Parathyroid adenoma (tissue), 2 donors: ENCODE data around the gene HUWE1.
"Not testable (repeated sequence)": the region's sequence is repeated elsewhere in the genome, so short reads cannot be mapped to it uniquely, and the experiment has no call there.

Source experiments
- H2AFZ ChIP-seq: fragments of 300-600 bp; sonication (generic); one replicate; pipeline ENCODE4 v1.7.0; 2017; ENCODE audit warnings: antibody characterized with exemption, mild to moderate bottlenecking
- H3K27ac ChIP-seq: fragments of 300-600 bp; sonication (generic); one replicate; pipeline ENCODE4 v1.7.0; 2017
- H3K27me3 ChIP-seq: fragments of 300-600 bp; sonication (generic); one replicate; pipeline ENCODE4 v1.7.0; 2017; ENCODE audit warnings: low read length; ENCODE audit not compliant: control insufficient read depth, insufficient read depth
- H3K36me3 ChIP-seq: fragments of 300-600 bp; sonication (generic); one replicate; pipeline ENCODE4 v1.7.0; 2017; ENCODE audit warnings: low read length; ENCODE audit not compliant: control insufficient read depth, insufficient read depth
- H3K4me1 ChIP-seq: fragments of 300-600 bp; sonication (generic); one replicate; pipeline ENCODE4 v1.7.0; 2017; ENCODE audit warnings: control low read depth
- H3K4me2 ChIP-seq: fragments of 300-600 bp; sonication (generic); one replicate; pipeline ENCODE4 v1.7.0; 2017; ENCODE audit warnings: low read length
- H3K4me3 ChIP-seq: fragments of 300-600 bp; sonication (generic); one replicate; pipeline ENCODE4 v1.7.0; 2017; ENCODE audit warnings: low read depth, low read length
- H3K79me2 ChIP-seq: fragments of 300-600 bp; sonication (generic); one replicate; pipeline ENCODE4 v1.7.0; 2017; ENCODE audit warnings: control low read depth
- H3K9ac ChIP-seq: fragments of 300-600 bp; sonication (generic); one replicate; pipeline ENCODE4 v1.7.0; 2017; ENCODE audit warnings: mild to moderate bottlenecking
- H3K9me3 ChIP-seq: fragments of 300-600 bp; sonication (generic); one replicate; pipeline ENCODE4 v1.7.0; 2017; ENCODE audit warnings: low read length; ENCODE audit not compliant: control insufficient read depth
- TF ChIP-seq, protein P1 (sequence below): fragments of 300-600 bp; sonication (generic); IDR thresholded peaks from one replicate; pipeline ENCODE4 v1.7.0; 2017; ENCODE audit warnings: antibody characterized with exemption, mild to moderate bottlenecking
- donor health status: primary hyperparathyroidism.

HUWE1 gene

DNA sequence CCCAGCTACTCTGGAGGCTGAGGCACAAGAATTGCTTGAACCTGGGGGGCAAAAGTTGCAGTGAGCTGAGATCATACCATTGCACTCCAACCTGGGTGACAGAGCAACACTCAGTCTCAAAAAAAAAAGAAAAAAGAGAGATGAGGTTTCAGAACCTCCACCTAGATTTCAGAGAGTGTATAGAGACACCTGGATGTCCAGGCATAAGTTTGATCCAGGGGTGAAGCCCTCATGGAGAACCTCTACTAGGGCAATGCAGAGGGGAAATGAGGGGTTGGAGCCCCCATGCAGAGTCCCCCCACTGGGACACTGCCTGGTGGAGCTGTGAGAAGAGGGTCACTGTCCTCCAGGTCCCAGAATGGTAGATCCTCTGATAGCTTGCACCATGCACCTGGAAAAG is 159.5 kb downstream of the HUWE1 start:
- no peaks in the 10 kb centered on the region for H3K79me2 ChIP-seq
- H3K9me3 ChIP-seq, result no peaks in the 10 kb centered on the region
- TF ChIP-seq, protein P1, sequence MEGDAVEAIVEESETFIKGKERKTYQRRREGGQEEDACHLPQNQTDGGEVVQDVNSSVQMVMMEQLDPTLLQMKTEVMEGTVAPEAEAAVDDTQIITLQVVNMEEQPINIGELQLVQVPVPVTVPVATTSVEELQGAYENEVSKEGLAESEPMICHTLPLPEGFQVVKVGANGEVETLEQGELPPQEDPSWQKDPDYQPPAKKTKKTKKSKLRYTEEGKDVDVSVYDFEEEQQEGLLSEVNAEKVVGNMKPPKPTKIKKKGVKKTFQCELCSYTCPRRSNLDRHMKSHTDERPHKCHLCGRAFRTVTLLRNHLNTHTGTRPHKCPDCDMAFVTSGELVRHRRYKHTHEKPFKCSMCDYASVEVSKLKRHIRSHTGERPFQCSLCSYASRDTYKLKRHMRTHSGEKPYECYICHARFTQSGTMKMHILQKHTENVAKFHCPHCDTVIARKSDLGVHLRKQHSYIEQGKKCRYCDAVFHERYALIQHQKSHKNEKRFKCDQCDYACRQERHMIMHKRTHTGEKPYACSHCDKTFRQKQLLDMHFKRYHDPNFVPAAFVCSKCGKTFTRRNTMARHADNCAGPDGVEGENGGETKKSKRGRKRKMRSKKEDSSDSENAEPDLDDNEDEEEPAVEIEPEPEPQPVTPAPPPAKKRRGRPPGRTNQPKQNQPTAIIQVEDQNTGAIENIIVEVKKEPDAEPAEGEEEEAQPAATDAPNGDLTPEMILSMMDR, result no peak
- no peak overlapping the region for H3K9ac ChIP-seq
- H3K27me3 ChIP-seq, result no peaks in the 10 kb centered on the region
- H3K4me3 ChIP-seq, result no peak overlapping the region
- H3K27ac ChIP-seq, result no peak overlapping the region
- H3K36me3 ChIP-seq, result no peaks in the 10 kb centered on the region
- H3K4me2 ChIP-seq, result no peak overlapping the region
- no peaks in the 10 kb centered on the region for H3K4me1 ChIP-seq
- no peak overlapping the region for H2AFZ ChIP-seq

DNA sequence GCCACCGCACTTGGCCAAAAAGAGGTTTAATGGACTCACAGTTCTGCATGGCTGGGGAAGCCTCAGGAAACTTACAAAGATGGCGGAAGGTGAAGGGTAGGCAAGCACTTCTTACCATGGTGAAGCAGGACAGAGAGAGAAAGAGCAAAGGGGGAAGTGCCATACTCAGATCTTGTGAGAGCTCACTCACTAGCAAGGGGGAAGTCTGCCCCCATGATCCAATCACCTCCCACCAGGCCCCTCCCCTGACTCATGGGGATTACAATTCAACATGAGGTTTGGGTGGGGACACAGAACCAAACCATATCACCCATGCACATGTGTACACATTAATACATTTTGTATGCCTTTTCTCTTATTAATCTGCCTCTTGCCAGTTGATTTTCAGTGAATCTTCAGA is 175.2 kb downstream of the HUWE1 start:
- H3K4me3 ChIP-seq, result no peak overlapping the region
- H2AFZ ChIP-seq, result no peak overlapping the region
- TF ChIP-seq, protein P1, result no peak
- no peaks in the 10 kb centered on the region for H3K79me2 ChIP-seq
- no peak overlapping the region for H3K27ac ChIP-seq
- H3K27me3 ChIP-seq, result no peaks in the 10 kb centered on the region
- H3K9me3 ChIP-seq, result no peaks in the 10 kb centered on the region
- H3K4me2 ChIP-seq, result no peak overlapping the region
- no peaks in the 10 kb centered on the region for H3K4me1 ChIP-seq
- no peaks in the 10 kb centered on the region for H3K36me3 ChIP-seq
- no peak overlapping the region for H3K9ac ChIP-seq

DNA sequence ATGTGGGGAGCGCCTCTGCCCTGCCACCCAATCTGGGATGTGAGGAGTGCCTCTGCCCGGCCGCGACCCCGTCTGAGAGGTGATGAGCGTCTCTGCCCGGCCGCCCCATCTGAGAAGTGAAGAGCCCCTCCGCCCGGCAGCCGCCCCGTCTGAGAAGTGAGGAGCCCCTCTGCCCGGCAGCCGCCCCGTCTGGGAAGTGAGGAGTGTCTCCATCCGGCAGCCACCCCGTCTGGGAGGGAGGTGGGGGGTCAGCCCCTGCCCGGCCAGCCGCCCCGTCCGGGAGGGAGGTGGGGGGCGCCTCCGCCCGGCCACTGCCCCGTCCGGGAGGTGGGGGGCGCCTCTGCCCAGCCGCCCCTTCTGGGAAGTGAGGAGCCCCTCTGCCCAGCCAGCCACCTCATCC is 182.5 kb downstream of the HUWE1 start:
- H3K9me3 ChIP-seq, H3K27ac ChIP-seq, H3K4me1 ChIP-seq, H3K27me3 ChIP-seq, H3K36me3 ChIP-seq, H2AFZ ChIP-seq, H3K4me2 ChIP-seq, H3K4me3 ChIP-seq, H3K9ac ChIP-seq, H3K79me2 ChIP-seq: not testable (repeated sequence)

DNA sequence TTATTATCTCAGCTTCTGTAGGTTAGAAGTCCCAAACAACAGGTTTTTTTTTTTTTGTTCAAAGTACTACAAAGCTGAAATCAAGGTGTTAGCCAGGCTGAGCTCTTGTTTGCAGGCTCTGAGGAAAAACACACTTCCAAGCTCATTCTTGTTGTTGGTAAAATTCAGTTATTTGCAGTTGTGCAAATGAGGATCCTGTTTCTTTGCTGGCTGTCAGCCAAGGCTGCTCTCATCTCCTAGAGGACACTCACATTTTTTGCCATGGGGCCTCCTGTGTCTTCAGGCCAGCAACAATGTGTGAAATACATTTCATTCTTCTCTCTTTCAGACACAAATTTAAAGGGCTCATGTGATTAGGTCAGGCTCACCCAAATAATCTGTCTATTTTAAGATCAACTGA is 192.1 kb downstream of the HUWE1 start:
- Histone ChIP-seq H3K27me3 (no peaks in the 10 kb centered on the region), H3K27ac (no peak overlapping the region), H2AFZ (no peak overlapping the region), H3K4me2 (no peak overlapping the region), H3K36me3 (no peaks in the 10 kb centered on the region), H3K9me3 (no peaks in the 10 kb centered on the region), H3K4me3 (no peak overlapping the region), H3K79me2 (no peaks in the 10 kb centered on the region), H3K4me1 (no peaks in the 10 kb centered on the region), H3K9ac (no peak overlapping the region)
- TF ChIP-seq, protein P1, result no peak

DNA sequence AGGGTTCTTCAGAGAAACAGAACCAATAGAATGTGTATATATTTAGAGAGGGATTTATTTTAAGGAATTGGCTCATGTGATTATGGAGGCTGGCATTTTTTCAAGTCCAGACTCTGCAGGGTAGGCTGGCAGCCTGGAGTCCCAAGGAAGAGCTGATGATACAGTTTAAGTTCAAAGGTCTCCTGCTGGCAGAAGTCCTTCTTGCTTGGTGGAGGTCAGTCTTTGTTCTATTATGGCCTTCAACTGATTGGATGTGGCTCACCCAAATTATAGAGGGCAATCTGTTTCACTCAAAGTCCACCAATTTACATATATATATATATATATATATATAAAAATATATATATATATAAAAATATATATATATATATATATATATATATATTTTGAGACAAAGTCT is 200.2 kb downstream of the HUWE1 start:
- no peak overlapping the region for H3K27ac ChIP-seq
- no peak overlapping the region for H3K4me3 ChIP-seq
- no peaks in the 10 kb centered on the region for H3K27me3 ChIP-seq
- no peak overlapping the region for H2AFZ ChIP-seq
- H3K36me3 ChIP-seq, result no peaks in the 10 kb centered on the region
- no peak overlapping the region for H3K4me2 ChIP-seq
- TF ChIP-seq, protein P1, result no peak
- H3K9me3 ChIP-seq, result no peaks in the 10 kb centered on the region
- no peaks in the 10 kb centered on the region for H3K4me1 ChIP-seq
- H3K79me2 ChIP-seq, result no peaks in the 10 kb centered on the region
- no peak overlapping the region for H3K9ac ChIP-seq
